GM19035 (cell line): ENCODE results near the gene HECTD4.

Experiments
- ATAC-seq: cut with Tn5 transposase; IDR thresholded peaks from one replicate; pipeline ENCODE4 v1.9.1; 2021; ENCODE audit not compliant: unreplicated experiment

HECTD4 gene

DNA sequence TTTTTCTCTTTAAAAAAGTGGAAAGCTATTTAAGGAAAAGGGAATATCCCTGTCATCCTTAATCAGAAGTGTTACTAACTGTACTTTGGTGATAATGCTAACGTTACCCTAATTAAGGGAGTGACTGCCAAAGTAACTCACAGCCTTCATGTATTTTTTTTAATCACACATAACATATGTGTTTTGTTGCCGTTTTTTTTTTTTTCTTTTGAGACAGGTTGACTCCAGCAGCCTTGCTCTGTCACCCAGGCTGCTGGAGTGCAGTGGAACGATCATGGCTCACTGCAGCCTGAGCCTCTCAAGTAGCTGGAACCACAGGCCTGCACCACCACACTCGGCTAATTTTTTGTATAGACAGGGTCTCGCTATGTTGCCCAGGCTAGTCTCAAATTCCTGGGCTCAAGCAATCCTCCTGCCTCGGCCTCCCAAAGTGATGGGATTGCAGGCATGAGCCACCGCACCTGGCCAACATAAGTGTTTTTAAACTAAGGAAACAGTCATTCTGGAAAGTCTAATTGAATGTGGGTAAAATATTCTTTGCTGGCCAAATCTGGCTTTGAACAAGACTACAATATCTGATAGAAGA, 56.5 kb downstream of the HECTD4 start:
- ATAC-seq = no peak

DNA sequence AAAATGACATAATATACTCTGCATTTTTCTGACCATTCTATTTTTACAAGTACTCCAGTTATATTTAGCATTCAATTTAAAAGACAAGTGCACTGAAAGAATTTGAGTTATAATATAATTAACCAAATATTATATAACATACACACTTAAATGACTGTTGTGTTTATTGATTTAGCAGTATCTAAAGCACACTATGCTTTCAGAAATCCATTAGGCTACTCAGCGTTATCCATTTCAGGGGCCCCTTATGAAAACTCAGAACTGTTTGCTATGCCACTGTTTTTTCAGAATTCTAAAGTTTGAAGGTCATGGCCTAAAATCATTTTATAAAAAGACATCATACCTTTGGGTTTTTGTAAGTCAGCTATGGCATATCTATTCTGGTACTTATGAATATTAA, 57.1 kb downstream of the HECTD4 start:
- no peak for ATAC-seq

DNA sequence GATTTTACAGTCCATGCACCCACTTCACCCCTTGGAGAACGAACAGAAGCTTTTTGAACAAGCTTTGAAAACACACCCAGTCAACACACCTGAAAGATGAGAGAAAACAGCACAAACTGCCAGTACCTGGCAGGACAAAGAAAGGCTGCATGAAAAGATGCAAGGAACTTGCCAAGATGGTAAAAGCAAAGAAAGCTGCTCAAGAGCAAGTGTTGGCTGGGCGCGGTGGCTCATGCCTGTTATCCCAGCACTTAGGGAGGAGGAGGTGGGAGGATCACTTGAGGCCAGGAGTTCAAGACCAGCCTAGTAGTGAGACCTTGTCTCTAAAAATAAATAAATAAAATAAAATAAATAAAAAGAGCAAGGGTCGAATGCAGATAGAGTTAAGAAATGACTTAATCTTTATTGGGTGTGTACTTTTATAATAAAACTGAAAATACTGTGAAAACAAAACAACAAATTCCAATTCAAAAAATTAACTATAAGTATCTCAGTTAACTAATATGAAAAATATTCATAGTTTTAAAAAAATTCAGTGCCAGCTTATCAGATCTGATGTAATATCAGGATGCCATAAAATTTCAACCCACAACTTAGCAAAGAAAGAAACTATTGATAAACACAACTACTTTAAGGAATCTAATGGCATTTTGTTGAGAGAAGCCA, 59.2 kb downstream of the HECTD4 start:
- ATAC-seq = no peak

DNA sequence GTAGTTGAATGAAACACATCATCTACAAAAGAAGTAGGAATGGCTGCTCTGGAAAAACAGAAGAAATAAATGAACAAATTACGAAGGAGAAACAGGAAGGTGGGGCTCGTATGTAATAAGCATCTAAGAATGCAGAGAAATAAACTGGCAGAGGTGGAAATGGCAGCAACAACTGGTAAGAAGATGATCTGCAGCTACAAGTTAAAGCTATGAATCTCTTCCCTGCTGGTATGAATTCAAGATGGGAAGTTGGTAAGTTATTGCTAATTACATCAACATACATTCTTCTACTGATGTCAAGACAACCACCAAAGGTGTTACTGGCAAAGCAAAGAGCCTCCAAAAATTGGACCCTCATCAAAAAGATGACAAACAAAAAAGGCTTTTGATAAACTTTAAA, 59.8 kb downstream of the HECTD4 start:
- no peak for ATAC-seq

DNA sequence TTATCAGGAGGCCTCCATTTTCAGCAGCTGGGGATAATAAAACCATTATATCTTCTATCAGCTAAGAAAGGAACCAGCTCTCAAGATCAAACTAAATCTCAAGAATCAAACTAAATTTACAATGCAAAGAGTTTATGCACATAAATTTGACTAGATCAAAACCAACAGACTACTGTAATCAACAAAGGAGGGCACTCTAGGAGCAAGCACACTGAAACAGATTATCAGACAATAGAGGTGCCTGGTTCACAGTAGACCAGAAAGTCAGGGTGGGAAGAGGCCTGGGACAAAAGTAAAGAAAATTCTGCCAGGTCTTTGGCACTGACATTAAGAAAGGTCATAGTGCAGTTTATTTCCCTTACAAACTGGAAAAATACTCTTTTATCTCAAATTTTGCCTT, 61.0 kb downstream of the HECTD4 start:
- ATAC-seq = no peak

DNA sequence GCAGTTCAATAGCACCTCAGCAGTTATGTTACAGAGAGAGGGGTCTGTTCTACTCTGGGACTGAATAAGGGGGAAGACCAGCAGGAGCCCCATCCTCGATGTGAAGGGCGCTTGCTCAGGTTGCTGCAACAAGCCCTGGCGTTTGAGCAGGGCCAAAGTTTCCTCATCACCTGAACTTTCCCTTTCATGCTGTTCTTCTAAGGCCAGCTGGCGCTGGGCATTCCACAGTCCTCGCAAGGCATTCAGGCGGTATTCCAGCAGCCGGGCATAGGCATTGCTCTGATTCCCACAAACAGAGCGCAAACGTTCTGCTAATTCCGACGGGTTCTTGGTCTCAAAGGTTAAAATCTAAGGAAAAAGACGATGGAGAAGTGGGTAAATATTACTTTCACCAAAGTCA, 62.8 kb downstream of the HECTD4 start:
- ATAC-seq = no peak

DNA sequence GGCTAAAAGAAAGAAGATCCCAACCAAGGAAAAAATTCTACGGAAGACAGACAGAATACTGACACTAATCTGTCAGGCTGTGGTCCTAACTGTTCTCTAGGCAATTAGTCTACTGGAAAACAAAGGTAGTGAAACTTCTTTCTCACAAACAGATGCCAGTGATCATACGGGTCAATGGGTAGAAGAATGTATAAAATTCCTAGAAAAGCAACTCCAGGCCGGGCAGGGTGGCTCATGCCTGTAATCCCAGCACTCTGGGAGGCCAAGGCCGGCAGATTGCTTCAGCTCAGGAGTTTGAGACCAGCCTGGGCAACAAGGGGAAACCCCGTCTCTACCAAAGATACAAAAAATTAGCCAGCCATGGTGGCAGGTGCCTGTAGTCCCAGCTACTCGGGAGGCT, 64.8 kb downstream of the HECTD4 start:
- no peak for ATAC-seq

DNA sequence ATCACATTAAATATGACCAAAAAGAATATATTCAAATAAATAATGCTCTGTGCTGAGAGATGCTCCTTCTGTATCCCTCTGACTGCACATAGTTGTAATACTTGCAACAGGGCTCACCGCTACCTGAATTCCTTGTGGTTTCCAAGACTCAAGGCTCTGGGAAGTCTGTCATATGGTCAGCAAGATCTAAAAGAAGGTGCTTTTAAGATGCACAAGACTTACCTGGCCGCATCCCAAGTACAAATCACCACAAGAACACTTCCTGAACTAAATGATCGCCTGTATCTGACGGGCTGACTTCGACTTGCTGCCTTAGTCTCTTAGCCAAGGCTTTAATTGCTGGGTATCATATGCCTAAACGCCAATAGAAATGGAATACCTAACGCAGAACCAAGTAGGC, 67.2 kb downstream of the HECTD4 start:
- ATAC-seq = no peak

DNA sequence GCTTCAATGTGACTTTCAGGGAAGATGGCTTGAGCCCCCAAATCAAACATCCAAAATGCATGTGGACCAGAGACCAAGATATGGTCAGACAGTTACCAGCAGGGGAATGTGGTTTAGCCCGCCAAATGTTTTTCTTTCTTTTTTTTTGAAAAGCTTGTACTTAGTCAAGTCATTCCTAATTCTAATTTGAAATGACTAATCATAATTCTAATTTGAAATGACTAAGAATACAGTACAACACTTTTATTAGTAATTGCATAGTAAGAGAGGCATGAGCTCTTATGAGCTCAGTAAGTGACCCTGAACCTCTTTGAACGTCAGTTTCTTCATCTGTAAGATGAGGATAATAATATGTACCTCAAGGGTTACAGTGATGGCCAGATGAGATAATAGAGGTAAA, 72.4 kb downstream of the HECTD4 start:
- no peak for ATAC-seq

DNA sequence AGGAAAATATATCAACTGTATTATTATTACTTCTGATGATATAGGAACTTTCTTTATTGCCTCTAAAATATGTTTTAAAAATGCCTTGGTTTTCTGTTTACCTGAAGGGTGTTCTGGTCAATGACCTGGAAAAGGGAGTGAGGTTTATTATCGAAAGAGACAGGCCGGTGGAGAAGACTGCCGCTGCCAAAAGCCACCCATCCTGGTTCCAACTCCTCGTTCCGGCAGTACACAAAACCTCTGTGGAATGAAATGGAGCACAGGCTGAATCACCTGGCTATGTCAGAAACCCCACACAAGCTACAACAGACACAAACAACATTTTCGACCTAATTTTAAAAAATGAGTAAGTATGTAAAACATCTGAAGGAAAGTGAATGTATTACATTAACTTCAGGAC, 73.6 kb downstream of the HECTD4 start:
- no peak for ATAC-seq

DNA sequence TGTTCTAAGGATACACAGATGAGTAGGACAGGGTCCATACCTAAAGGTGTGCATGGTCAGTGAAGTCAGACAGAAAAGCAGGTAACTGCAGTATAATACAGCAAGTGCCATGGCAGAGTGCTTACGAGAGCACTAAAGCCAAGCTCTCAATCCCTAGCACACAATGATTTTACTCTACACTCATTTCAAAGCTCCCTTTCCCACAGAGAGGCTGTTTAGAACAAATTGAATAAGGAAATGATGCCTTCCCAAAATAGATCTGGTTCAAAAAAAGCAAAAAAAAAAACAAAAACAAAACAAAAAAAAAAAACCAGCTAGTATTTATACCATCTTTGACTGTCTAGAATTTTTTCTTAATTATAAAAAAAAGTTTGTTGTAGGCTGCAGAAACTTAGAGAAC, 74.1 kb downstream of the HECTD4 start:
- ATAC-seq = no peak

DNA sequence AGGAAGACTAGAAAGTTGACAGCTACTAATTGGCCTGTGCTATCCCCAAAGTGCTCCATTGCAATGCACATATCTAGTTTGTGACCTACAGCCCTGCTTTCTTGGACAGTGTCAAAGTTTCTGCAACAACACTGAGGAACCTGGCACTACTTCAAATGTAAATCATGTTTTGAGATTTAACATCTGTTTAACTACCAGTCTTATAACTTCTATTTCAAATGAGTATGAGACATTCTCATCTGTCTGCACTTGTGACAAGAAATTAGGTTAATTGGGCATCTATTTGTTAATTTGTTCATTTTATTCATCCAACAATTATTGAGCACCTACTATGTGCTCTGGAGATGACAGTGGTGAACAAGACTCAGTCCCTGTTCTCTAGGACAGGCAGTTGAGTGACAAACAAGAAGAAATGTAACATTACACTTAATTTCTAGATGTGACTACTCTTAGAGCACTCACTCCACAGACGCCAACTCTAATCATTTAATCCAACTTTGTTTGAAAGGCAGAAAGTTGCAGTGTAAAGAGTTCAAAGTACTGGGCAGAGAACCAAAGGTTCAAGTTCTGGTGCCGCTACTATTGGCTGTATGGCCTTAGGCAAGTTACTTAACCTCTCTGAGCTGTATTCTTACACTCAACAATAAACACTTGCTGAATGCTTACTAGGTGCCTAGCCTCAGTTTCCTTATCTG, 74.8 kb downstream of the HECTD4 start:
- ATAC-seq = no peak

DNA sequence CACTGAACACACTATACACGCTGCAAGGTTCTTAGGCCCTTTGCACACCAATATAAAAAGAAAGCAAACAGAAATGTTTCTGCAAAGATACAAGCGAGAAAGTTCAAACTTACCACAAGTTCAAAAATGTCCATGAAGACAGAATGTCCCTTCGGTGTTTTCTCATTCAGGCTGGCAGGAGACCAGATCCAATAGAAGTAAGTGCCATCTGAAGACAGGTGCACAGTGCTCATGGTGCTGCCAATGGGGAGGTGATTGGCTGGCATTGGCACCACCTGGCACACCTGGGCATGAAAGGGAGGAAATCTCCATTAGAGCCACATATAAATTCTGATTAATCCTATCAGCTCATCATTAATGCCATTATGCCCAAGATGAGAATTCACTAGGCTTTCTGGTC, 76.3 kb downstream of the HECTD4 start:
- no peak for ATAC-seq

DNA sequence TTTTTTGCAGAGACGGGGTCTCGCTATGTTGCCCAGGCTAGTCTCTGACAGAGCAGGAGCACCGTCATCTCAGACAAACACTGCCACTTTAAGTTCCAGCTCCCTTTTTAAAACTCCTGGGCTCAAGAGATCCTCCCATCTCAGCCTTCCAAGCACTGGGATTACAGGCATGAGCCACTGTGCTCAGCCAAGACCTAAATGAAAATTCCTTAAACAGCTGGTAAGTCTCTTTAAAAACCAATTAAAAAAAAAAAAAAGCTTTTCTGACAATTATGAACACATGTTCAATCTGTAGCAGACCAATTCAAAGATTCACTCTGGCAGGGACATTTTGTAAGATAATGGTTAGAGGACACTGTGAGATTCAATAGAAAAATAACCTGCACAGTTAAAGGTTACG, 77.8 kb downstream of the HECTD4 start:
- ATAC-seq = no peak

DNA sequence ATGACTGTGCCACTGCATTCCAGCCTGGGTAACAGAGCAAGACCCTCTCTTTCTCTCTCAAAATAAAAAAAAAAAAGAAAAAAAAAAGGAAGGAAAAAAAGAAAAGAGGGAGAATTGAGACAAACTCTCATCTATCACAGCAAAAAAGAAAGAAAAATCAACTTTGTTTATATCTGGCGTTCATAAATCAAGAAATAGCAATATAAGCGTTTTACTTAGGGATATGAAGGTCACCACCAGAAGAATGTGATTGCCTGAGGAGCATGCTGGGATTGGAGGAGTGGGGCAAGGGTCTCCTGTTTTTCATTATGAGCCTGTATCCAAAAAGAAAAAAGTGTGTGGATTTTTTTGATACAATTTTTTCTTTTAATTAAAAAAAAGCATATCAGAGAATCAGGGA, 78.4 kb downstream of the HECTD4 start:
- no peak for ATAC-seq

DNA sequence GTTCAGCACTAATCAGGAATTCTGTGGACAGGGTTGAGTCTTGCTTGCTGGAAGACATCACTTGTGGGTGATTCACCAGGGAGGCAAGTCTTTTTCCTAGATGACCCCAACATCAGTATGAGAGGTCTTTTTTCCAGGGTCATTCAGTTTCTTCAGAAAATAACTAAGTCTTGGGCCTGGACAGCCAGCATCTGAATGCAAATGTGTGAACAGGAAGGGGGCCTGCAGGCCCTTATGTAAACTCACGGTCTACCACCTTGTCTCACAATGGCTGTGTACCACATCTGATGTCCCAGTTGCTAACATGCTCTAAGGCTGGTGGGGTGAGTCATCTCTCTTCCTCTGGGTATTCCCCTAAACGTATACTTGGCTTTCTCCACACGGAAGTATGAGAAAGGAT, 79.2 kb downstream of the HECTD4 start:
- peak; percentile 99 for ATAC-seq

DNA sequence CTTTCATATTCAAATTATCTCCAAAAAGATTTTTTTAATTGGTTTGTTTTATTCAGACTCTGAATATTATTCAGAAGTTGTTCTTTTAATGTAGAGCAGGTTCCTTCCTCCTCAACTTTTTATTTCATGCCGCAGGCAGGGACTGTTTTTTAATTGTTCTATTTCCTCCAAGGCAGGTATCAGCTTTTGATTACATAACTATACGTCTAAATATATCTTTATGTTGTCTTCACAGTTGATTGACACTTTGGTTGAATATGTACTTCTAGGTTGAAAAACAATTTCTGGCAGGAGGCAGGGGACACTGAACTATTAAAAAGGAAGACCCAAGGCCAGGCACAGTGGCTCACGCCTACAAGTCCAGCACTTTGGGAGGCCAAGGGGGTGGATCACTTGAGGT, 82.5 kb downstream of the HECTD4 start:
- no peak for ATAC-seq

DNA sequence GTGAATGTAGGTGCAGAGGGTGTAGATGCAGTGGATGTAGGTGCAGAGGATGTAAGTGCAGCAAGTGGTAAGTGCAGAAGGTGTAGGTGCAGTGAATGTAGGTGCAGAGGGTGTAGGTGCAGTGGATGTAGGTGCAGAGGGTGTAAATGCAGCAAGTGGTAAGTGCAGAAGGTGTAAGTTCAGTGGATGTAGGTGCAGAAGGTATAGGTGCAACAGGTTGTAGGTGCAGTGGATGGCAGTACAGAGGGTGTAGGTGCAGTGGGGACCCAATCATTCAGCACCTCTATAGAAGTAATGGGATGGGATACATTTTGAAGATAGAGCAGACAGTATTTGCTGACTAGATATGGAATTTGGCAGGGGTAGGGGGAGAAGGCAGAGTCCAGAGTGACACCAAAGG, 85.0 kb downstream of the HECTD4 start:
- no peak for ATAC-seq

DNA sequence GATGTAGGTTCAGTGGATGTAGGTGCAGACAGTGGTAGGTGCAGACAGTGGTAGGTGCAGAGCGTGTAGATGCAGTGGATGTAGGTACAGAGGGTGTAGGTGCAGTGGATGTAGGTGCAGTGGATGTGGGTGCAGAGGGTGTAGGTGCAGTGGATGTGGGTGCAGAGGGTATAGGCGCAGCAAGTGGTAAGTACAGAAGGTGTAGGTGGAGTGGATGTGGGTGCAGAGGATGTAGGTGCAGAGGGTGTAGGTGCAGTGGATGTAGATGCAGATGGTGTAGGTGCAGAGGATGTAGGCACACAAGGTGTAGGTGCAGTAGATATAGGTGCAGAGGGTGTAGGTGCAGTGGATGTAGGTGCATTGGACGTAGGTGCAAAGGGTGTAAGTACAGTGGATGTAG, 86.0 kb downstream of the HECTD4 start:
- no peak for ATAC-seq

DNA sequence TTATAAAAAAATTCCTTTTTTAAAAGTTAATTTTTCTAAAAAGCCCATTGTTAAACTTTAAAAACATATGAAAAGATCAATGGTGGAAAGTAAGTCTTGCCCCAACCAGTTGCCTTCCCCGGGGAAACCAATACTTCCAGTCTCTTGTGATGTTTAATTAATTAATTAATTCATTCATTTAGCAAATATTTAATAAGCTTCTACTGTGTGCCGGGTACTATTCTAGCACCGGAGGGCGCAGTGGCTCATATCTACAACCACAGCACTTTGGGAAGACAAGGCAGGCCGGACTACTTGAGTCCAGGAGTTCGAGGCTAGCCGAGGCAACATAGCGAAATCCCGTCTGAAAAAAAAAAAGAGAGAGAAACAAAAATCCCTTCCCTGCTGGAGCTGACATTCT, 87.4 kb downstream of the HECTD4 start:
- no peak for ATAC-seq

DNA sequence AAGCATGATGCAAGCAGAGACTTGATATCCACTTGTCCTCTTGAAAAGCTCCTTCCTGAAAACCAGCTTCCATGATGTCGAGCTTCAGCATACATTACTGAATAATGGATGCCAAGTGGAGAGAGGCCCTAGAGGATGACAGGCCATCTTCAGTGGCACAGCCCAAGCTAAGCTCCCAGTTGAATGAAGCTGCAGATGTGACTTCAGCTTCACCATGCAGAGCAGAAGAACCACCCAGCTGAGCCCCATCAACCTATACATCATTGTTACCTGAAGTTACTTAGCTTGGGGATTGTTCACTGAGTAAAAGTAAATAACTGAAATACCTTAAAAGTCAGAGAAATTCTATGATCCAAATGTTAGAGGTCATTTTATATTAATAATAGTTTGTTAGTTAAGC, 93.6 kb downstream of the HECTD4 start:
- no peak for ATAC-seq

DNA sequence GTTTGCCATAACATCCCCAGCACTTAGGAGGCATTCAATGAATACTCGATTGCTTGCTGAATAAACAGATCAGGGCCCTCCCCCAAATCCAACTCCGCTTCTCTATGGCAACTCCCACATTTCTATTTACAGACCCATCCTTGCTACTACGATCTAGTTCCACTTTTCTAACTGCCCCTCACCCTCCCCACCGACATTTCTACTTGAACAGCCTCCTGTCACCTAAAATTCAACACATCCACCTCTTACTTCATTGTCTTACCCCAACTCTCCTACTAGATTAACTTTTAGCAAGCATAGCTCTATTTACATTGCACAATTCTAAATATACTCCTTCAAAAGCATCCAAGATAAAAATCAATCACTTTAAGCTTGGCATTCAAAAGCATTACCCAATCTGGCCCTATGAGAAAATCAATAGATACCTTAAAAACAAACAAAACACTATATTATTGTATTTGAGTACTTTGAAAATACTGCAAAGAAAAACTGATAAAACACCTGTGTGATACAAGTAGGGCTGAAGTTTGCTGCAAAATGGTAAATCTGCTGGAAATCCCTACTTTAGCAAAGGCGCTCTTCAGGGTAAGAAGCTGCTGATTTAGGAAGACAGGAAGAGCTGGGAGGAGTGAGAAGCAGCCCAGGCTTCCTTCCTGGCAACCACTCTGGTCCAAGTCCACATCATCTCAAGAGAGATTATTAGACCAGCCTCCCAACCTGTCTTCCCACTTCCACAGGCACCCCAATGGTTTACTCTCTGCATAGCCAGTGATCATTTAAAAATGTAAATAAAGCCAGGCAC, 96.4 kb downstream of the HECTD4 start:
- ATAC-seq = no peak
